Fibroblast of pulmonary artery (primary cell): Measurements from ENCODE around the gene CD247.

ENCODE experiments used
- DNase-seq: peaks from one replicate; pipeline ENCODE4 v3.0.0-alpha.2; 2010; ENCODE audit warnings: low read depth
- H3K4me3 ChIP-seq: replicated peaks from 2 replicates; pipeline ENCODE4 v1.5.1; 2011; ENCODE audit warnings: low read depth, mild to moderate bottlenecking, control low read depth, low read length, moderate library complexity
- CTCF ChIP-seq: IDR thresholded peaks from 2 replicates; pipeline ENCODE4 v1.5.1; 2011; ENCODE audit warnings: mild to moderate bottlenecking, control low read depth, low read length, inconsistent platforms; ENCODE audit errors: missing control alignments

CD247 gene

GRCh38 chr1:167517535-167518330 is 596 bp downstream of the CD247 start:
- no peak for TF ChIP-seq CTCF
- no peak for DNase-seq
- no peak overlapping the region for H3K4me3 ChIP-seq

GRCh38 chr1:167516404-167517388 is 1.6 kb downstream of the CD247 start:
- DNase-seq: no peak
- no peak overlapping the region for H3K4me3 ChIP-seq

GRCh38 chr1:167515893-167516321 is 2.4 kb downstream of the CD247 start:
- no peak for DNase-seq
- no peak overlapping the region for H3K4me3 ChIP-seq
- TF ChIP-seq CTCF: no peak

More at GRCh38 chr1:167516404-167517388, 1.6 kb downstream of the CD247 start:
- no peak for TF ChIP-seq CTCF

GRCh38 chr1:167515461-167515860 is 2.9 kb downstream of the CD247 start:
- no peak overlapping the region for H3K4me3 ChIP-seq
- no peak for DNase-seq
- no peak for TF ChIP-seq CTCF

GRCh38 chr1:167514288-167514687 is 4.0 kb downstream of the CD247 start:
- DNase-seq: no peak
- H3K4me3 ChIP-seq: no peak overlapping the region
- TF ChIP-seq CTCF: no peak

GRCh38 chr1:167512046-167512654 is 6.2 kb downstream of the CD247 start:
- no peak overlapping the region for H3K4me3 ChIP-seq
- no peak for DNase-seq
- TF ChIP-seq CTCF: no peak
